ENCODE data around the gene GDI1. TPM values are rescaled to one million over a fixed set of nuclear protein-coding genes. Genes with fewer than 3 reads are reported as not detected.
A peak's percentile ranks its signal among the peaks of the same experiment; 100 is the strongest.

The GDI1 gene
- total and polyA plus RNA-seq, 12 donors, result 85.6 to 287 (median 113) TPM

DNA sequence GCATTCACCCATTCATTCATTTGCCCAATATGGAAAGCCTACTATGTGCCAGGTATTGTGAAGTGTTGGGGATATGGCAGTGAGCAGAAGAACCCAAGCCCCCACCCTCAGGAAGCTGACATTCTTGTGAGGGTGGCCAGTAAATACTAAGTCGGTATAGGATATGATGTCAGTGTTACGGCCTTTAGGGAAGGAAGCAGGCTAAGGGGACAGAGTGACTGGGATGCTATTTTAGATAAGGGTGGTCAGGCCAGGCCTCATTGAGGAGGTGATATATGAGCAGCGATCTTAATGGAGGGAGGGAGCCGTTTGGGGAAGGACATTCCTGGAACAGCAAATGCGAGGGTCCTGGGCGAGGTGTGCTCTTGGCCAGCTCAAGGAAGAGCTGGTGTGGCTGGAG is 6.5 kb upstream of the GDI1 start:
- peaks cover 0 to 37% of the 10 kb centered on the region in 2 donors for H3K36me3 ChIP-seq (replicated peaks in 1 of 2)
- peaks cover 0 to 15% of the 10 kb centered on the region in 2 donors for H3K4me1 ChIP-seq (replicated peaks in 1 of 2)
- H3K4me3 ChIP-seq, result no peak overlapping the region
- intact Hi-C loops (cut with DNase I), result no loop called here
- TF ChIP-seq POLR2A (IDR thresholded peaks at IDR 0.05), result no peak
- TF ChIP-seq CTCF (IDR thresholded peaks at IDR 0.05), result no peak
- no peaks in the 10 kb centered on the region for H3K9me3 ChIP-seq (replicated peaks in 1 of 3)
- H3K27me3 ChIP-seq, result no peaks in the 10 kb centered on the region
- WGBS, 4 donors, result 52 to 69% (median 65%) methylated on average over 6 of the region's 6 CpGs
- DNase-seq, result no peak
- peak overlapping the region in 2 of 5 donors; percentile 59 for H3K27ac ChIP-seq

DNA sequence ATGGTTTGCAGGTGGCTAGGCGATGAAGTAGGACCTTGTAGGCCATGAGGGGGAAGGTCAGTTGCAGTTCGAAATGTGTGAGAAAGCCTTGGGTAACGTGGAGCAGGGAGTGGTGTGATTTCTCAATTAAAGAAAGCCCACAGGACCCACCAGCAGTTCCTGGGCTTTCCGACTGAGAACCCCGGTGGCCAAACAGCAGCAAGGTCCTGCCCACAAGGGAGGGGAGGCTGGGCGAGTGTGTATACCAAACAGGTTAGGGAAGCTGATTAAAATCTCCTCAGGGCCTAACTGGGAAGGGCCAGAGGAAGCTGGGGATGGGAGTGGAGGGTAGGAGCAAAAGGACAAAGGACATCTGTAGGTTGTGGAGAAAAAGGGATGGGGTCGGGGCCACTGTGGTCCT is 6.0 kb upstream of the GDI1 start:
- Histone ChIP-seq H3K4me3 (no peak overlapping the region), H3K36me3 (replicated peaks in 1 of 2) (peaks cover 0 to 42% of the 10 kb centered on the region in 2 donors), H3K27me3 (no peaks in the 10 kb centered on the region), H3K9me3 (replicated peaks in 1 of 3) (no peaks in the 10 kb centered on the region), H3K27ac (peak overlapping the region in 2 of 5 donors; percentile 59), H3K4me1 (replicated peaks in 1 of 2) (peaks cover 0 to 15% of the 10 kb centered on the region in 2 donors)
- intact Hi-C loops (cut with DNase I), result no loop called here
- no peak for DNase-seq
- TF ChIP-seq POLR2A (IDR thresholded peaks at IDR 0.05) (no peak), CTCF (IDR thresholded peaks at IDR 0.05) (no peak)
- 46 to 62% (median 55%) methylated on average over 5 to 7 of the region's 7 CpGs for WGBS, 4 donors

- Histone ChIP-seq H3K4me1 (replicated peaks in 1 of 2) (peaks cover 0 to 15% of the 10 kb centered on the region in 2 donors), H3K4me3 (no peak overlapping the region), H3K27ac (peak overlapping the region in 2 of 5 donors; percentile 59), H3K36me3 (replicated peaks in 1 of 2) (peaks cover 0 to 42% of the 10 kb centered on the region in 2 donors), H3K27me3 (no peaks in the 10 kb centered on the region), H3K9me3 (replicated peaks in 1 of 3) (no peaks in the 10 kb centered on the region)
- DNase-seq, result peak in 5 of 7 donors; percentile 34 to 46 (median 37)
- intact Hi-C loops (cut with DNase I), result no loop called here
- 53 to 90% (median 68%) methylated on average over 2 to 5 of the region's 5 CpGs for WGBS, 4 donors
- TF ChIP-seq CTCF (IDR thresholded peaks at IDR 0.05), result no peak
- TF ChIP-seq POLR2A (IDR thresholded peaks at IDR 0.05), result no peak
Measured at GRCh38 chrX:154431341-154431740, 5.6 kb upstream of the GDI1 start.

- no peak for DNase-seq
- no peaks in the 10 kb centered on the region for H3K27me3 ChIP-seq
- peaks cover 0 to 42% of the 10 kb centered on the region in 2 donors for H3K36me3 ChIP-seq (replicated peaks in 1 of 2)
- 87 to 88% methylated on average over 7 of the region's 8 CpGs; no CpG with 5 or more reads in 2 of the 4 donors for WGBS, 4 donors
- intact Hi-C loops (cut with DNase I), result no loop called here
- no peak overlapping the region for H3K4me3 ChIP-seq
- no peak overlapping the region for H3K27ac ChIP-seq
- H3K4me1 ChIP-seq (replicated peaks in 1 of 2), result peaks cover 0 to 15% of the 10 kb centered on the region in 2 donors
- TF ChIP-seq CTCF (IDR thresholded peaks at IDR 0.05), result no peak
- no peak for TF ChIP-seq POLR2A (IDR thresholded peaks at IDR 0.05)
- no peaks in the 10 kb centered on the region for H3K9me3 ChIP-seq (replicated peaks in 1 of 3)
Measured at GRCh38 chrX:154432210-154432609, 4.7 kb upstream of the GDI1 start.

Measured in adrenal gland (tissue), 12 donors.